ENCODE data around the gene FCHSD2.

- TF ChIP-seq EZH2phosphoT487 (IDR thresholded peaks at IDR 0.05; ENCODE audit: insufficient read depth, low read depth): no peak
- TF ChIP-seq EZH2 (IDR thresholded peaks at IDR 0.05; ENCODE audit: insufficient read depth, poor library complexity, severe bottlenecking): no peak
Measured at GRCh38 chr11:72940417-72940816, 201.7 kb downstream of the FCHSD2 start.

All from GM23248 (cell line).